HG03045 (cell line): Measurements from ENCODE around the gene ITGB7.
"Not testable (repeated sequence)": the region's sequence is repeated elsewhere in the genome, so short reads cannot be mapped to it uniquely, and the experiment has no call there.

ENCODE experiments used
- ATAC-seq: cut with Tn5 transposase; IDR thresholded peaks from one replicate; pipeline ENCODE4 v1.9.1; 2021; ENCODE audit warnings: mild to moderate bottlenecking, moderate library complexity; ENCODE audit not compliant: unreplicated experiment

Gene ITGB7

GRCh38 chr12:53180220-53180930, 26.7 kb downstream of the ITGB7 start, which contains the start of the genes CSAD and ZNF740:
Gene CSAD (minus strand): TSS chr12:53180925. CDS start chr12:53173470, 7,455 bp downstream.
Gene ZNF740 (plus strand): TSS chr12:53180722. CDS start chr12:53181984, 1,262 bp downstream.
- peak; percentile 95 for ATAC-seq

- ATAC-seq = peak; percentile 28
Measured at GRCh38 chr12:53179687-53180219, 27.3 kb downstream of the ITGB7 start.

GRCh38 chr12:53178803-53179202, 28.2 kb downstream of the ITGB7 start:
- not testable (repeated sequence) for ATAC-seq

- ATAC-seq = not testable (repeated sequence)
Measured at GRCh38 chr12:53177447-53177846, 29.6 kb downstream of the ITGB7 start.

GRCh38 chr12:53176750-53177149, 30.3 kb downstream of the ITGB7 start:
- no peak for ATAC-seq

GRCh38 chr12:53174881-53175491, 32.1 kb downstream of the ITGB7 start:
- ATAC-seq = no peak

GRCh38 chr12:53173085-53173715, 33.9 kb downstream of the ITGB7 start:
- ATAC-seq = no peak

- no peak for ATAC-seq
Measured at GRCh38 chr12:53172352-53172751, 34.7 kb downstream of the ITGB7 start.

- ATAC-seq = no peak
Measured at GRCh38 chr12:53171725-53172329, 35.2 kb downstream of the ITGB7 start.

GRCh38 chr12:53170876-53171724, 36.0 kb downstream of the ITGB7 start:
- no peak for ATAC-seq

GRCh38 chr12:53170215-53170614, 36.8 kb downstream of the ITGB7 start:
- no peak for ATAC-seq

GRCh38 chr12:53169644-53170043, 37.4 kb downstream of the ITGB7 start:
- no peak for ATAC-seq

- ATAC-seq = no peak
Measured at GRCh38 chr12:53166837-53167236, 40.2 kb downstream of the ITGB7 start.

GRCh38 chr12:53163008-53163407, 44.0 kb downstream of the ITGB7 start:
- ATAC-seq = not testable (repeated sequence)

- no peak for ATAC-seq
Measured at GRCh38 chr12:53161119-53161911, 45.7 kb downstream of the ITGB7 start.

GRCh38 chr12:53160673-53161072, 46.4 kb downstream of the ITGB7 start:
- no peak for ATAC-seq

- ATAC-seq = no peak
Measured at GRCh38 chr12:53160000-53160399, 47.1 kb downstream of the ITGB7 start.

GRCh38 chr12:53159195-53159839, 47.7 kb downstream of the ITGB7 start:
- peak; percentile 61 for ATAC-seq

GRCh38 chr12:53152390-53152789, 54.7 kb downstream of the ITGB7 start:
- no peak for ATAC-seq
